Endothelial cell of umbilical vein (primary cell): ENCODE results near the gene ALPL. TPM values are rescaled to one million over a fixed set of nuclear protein-coding genes. Genes with fewer than 3 reads are reported as not detected.

Source experiments
- BruUV-seq: library from RNA; stranded (reverse); fragments of 400-500 nt; replicated peaks from 2 replicates; lab custom pipeline; 2021; lab: Mats Ljungman, UMichigan
- CTCF ChIA-PET: fragments of 300-600, 350-600 bp; sonication (Branson Sonifier 250); formaldehyde crosslinking; loops from one replicate; lab custom pipeline; 2021; ENCODE audit warnings: antibody characterized with exemption, inconsistent platforms; lab: Charles Lee
- POLR2A ChIA-PET: fragments of 300-600, 350-600 bp; sonication (Branson Sonifier 250); formaldehyde crosslinking; loops from one replicate; lab custom pipeline; 2021; ENCODE audit warnings: antibody characterized with exemption, inconsistent platforms; lab: Charles Lee
- DNase-seq: peaks from one replicate; pipeline ENCODE4 v3.0.0-alpha.2; 2011; ENCODE audit warnings: low read depth, low spot score
- FAIRE-seq: peaks from 2 replicates; lab custom pipeline; 2011; peaks lifted over from hg19 to GRCh38; lab: Jason Lieb, UNC
- H2AFZ ChIP-seq: 2 replicates; pipeline ENCODE4 v1.6.0; 2012; ENCODE audit warnings: low read depth, low read length, control low read depth, inconsistent platforms
- H3K27ac ChIP-seq: 2 replicates; pipeline ENCODE4 v1.5.1; 2011; ENCODE audit warnings: low read depth, mild to moderate bottlenecking, control low read depth, low read length, moderate library complexity; ENCODE audit not compliant: insufficient read depth
- H3K27me3 ChIP-seq, 2 experiments: 2 replicates each; pipeline versions ENCODE4 v1.6.0 to v1.6.1; 2011; ENCODE audit warnings: low read length in 2 of 2, mixed read lengths in 1 of 2; ENCODE audit not compliant: control insufficient read depth in 2 of 2, insufficient read depth in 2 of 2
- H3K36me3 ChIP-seq, 2 experiments: 2 replicates in 1 of 2; 3 replicates in 1 of 2; pipeline ENCODE4 v1.5.1; 2011; ENCODE audit warnings: low read length in 2 of 2, mild to moderate bottlenecking in 1 of 2, moderate library complexity in 1 of 2; ENCODE audit not compliant: control insufficient read depth in 2 of 2, insufficient read depth in 2 of 2; ENCODE audit errors: extremely low read depth in 1 of 2
- H3K4me1 ChIP-seq: 3 replicates; pipeline ENCODE4 v1.5.1; 2011; ENCODE audit warnings: mild to moderate bottlenecking, low read length; ENCODE audit not compliant: control insufficient read depth, insufficient read depth; ENCODE audit errors: extremely low read depth
- H3K4me2 ChIP-seq: 2 replicates; pipeline ENCODE4 v1.6.1; 2011; ENCODE audit warnings: low read length, control low read depth, mixed read lengths; ENCODE audit not compliant: insufficient read depth
- H3K4me3 ChIP-seq, 3 experiments: fragments of 200-600 bp in 1 of 3; sonication (generic), shearing (Covaris generic) in 1 of 3; replicated peaks in 1 of 3; 2 replicates each; pipeline ENCODE4 v1.5.1; 2011 to 2016; ENCODE audit warnings: control low read depth in 3 of 3, low read length in 3 of 3, mild to moderate bottlenecking in 2 of 3, inconsistent platforms in 1 of 3, low read depth in 1 of 3, moderate library complexity in 1 of 3; ENCODE audit not compliant: insufficient read depth in 1 of 3
- H3K79me2 ChIP-seq: 2 replicates; pipeline ENCODE4 v1.6.0; 2012; ENCODE audit warnings: low read length, inconsistent platforms; ENCODE audit not compliant: control insufficient read depth, insufficient read depth
- H3K9ac ChIP-seq: replicated peaks from 2 replicates; pipeline ENCODE3; 2011; ENCODE audit warnings: low read length, control low read depth; ENCODE audit not compliant: insufficient read depth; ENCODE audit errors: extremely low read depth
- H3K9me1 ChIP-seq: replicated peaks from 3 replicates; pipeline ENCODE4 v1.6.0; 2011; ENCODE audit warnings: mild to moderate bottlenecking, low read length; ENCODE audit not compliant: control insufficient read depth, insufficient read depth; ENCODE audit errors: extremely low read depth
- H3K9me3 ChIP-seq: replicated peaks from 2 replicates; pipeline ENCODE4 v1.5.1; 2012; ENCODE audit warnings: low read length, inconsistent platforms; ENCODE audit not compliant: control insufficient read depth, insufficient read depth
- H4K20me1 ChIP-seq: replicated peaks from 2 replicates; pipeline ENCODE3; 2011; ENCODE audit warnings: mild to moderate bottlenecking, low read length; ENCODE audit not compliant: control insufficient read depth, insufficient read depth; ENCODE audit errors: extremely low read depth
- CTCF ChIP-seq, 2 donors: IDR thresholded peaks; 1 replicate in 1 of 2; 2 replicates in 1 of 2; pipeline ENCODE4 v1.5.1; 2011; ENCODE audit warnings: low read length in 2 of 2, mild to moderate bottlenecking in 2 of 2, moderate library complexity in 2 of 2, control low read depth in 1 of 2, inconsistent platforms in 1 of 2, low read depth in 1 of 2; ENCODE audit not compliant: insufficient read depth in 1 of 2; ENCODE audit errors: extremely low read depth in 1 of 2
- EZH2 ChIP-seq: IDR thresholded peaks from 2 replicates; pipeline ENCODE4 v1.6.1; 2012; ENCODE audit warnings: borderline replicate concordance, low read depth, mild to moderate bottlenecking, moderate library complexity, low read length, inconsistent platforms; ENCODE audit not compliant: severe bottlenecking
- FOS ChIP-seq: IDR thresholded peaks from 2 replicates; pipeline ENCODE4 v1.6.1; 2011; ENCODE audit warnings: mild to moderate bottlenecking, low read length, moderate library complexity, borderline replicate concordance; ENCODE audit not compliant: insufficient read depth
- GATA2 ChIP-seq: IDR thresholded peaks from 2 replicates; pipeline ENCODE4 v1.7.0; 2011; ENCODE audit warnings: low read depth, mild to moderate bottlenecking, moderate library complexity, mixed read lengths, low read length; ENCODE audit not compliant: insufficient read length, insufficient read depth
- JUN ChIP-seq: IDR thresholded peaks from 2 replicates; pipeline ENCODE4 v1.6.1; 2011; ENCODE audit warnings: borderline replicate concordance, low read depth; ENCODE audit not compliant: insufficient read length, insufficient read depth
- MAX ChIP-seq: IDR thresholded peaks from 2 replicates; pipeline ENCODE4 v1.6.1; 2011; ENCODE audit not compliant: insufficient read depth, insufficient read length
- MYC ChIP-seq: IDR thresholded peaks from one replicate; pipeline ENCODE4 v1.6.1; 2011; ENCODE audit warnings: mild to moderate bottlenecking, low read depth, low read length
- POLR2A ChIP-seq: IDR thresholded peaks from 2 replicates; pipeline ENCODE4 v1.6.1; 2012; ENCODE audit warnings: low read depth, mild to moderate bottlenecking, control low read depth, low read length
- POLR2AphosphoS5 ChIP-seq: IDR thresholded peaks from 2 replicates; pipeline ENCODE4 v1.6.1; 2012; ENCODE audit warnings: low read depth, mild to moderate bottlenecking, control low read depth, low read length, moderate library complexity; ENCODE audit not compliant: insufficient read depth
- dilution Hi-C: fragments of 300-500 bp; cut with MboI; formaldehyde crosslinking; loops from one replicate; pipeline ENCODE4 v1.15.0; 2019; ENCODE audit warnings: low sequenced_read_pairs; ENCODE audit not compliant: extremely low pct_ligation_motif_present
- intact Hi-C: fragments of 100-400 bp; cut with micrococcal nuclease; formaldehyde crosslinking; loops from one replicate; pipeline ENCODE4 v1.10.0; 2022
- polyA plus RNA-seq, 4 experiments: library from polyadenylated mRNA; depleted of rRNA in 3 of 4; stranded (reverse) in 3 of 4; unstranded in 1 of 4; fragments of >200 nt; gene quantifications; 2 replicates each; pipeline versions ENCODE4 v1.2.1 to v1.2.3, GENCODE V29; 2011 to 2012; ENCODE audit warnings: missing spikeins in 1 of 4
- total RNA-seq: library from RNA; stranded (reverse); gene quantifications from 2 replicates; pipeline ENCODE4 v1.2.3, GENCODE V29; 2021

ALPL gene
- total and polyA plus RNA-seq, 2 donors (not counting 3 experiments of a cell fraction or from before 2014, with no cell fraction given) = 0.38 to 0.92 TPM

- POLR2A ChIA-PET = no interaction called here
- Histone ChIP-seq H3K9me3 (no peaks in the 10 kb centered on the region), H3K9me1 (no peaks in the 10 kb centered on the region), H4K20me1 (no peaks in the 10 kb centered on the region), H3K27me3 (peaks cover 0 to 8% of the 10 kb centered on the region in 2 experiments), H3K36me3 (no peaks in the 10 kb centered on the region), H3K4me2 (no peak overlapping the region), H3K27ac (no peak overlapping the region), H3K9ac (no peak overlapping the region), H3K79me2 (no peaks in the 10 kb centered on the region), H3K4me1 (no peaks in the 10 kb centered on the region), H2AFZ (no peak overlapping the region), H3K4me3 (no peak overlapping the region)
- dilution Hi-C loops = no loop called here
- no TSS peak for BruUV-seq
- TF ChIP-seq EZH2 = no peak
- no peak for TF ChIP-seq FOS
- TF ChIP-seq GATA2 = no peak
- no peak for TF ChIP-seq POLR2A
- TF ChIP-seq JUN = no peak
- TF ChIP-seq MYC = no peak
- TF ChIP-seq CTCF (IDR thresholded peaks at IDR 0.05; ENCODE audit: extremely low read depth in 1 of 2, insufficient read depth in 1 of 2, low read depth in 1 of 2, low read length in 2 of 2) = no peak
- no peak for TF ChIP-seq MAX
- no peak for TF ChIP-seq POLR2AphosphoS5
- no peak for FAIRE-seq
- intact Hi-C loops = no loop called here
- no peak for DNase-seq
- CTCF ChIA-PET = interaction anchor here (2.2 kb wide), 1 partner anchor 9 kb away, joined by 7 read pairs; no protein-coding TSS in a partner anchor
Measured at GRCh38 chr1:21544095-21544494, 34.9 kb downstream of the ALPL start.
